ENCODE data around the gene GAB2.

GAB2 gene

DNA sequence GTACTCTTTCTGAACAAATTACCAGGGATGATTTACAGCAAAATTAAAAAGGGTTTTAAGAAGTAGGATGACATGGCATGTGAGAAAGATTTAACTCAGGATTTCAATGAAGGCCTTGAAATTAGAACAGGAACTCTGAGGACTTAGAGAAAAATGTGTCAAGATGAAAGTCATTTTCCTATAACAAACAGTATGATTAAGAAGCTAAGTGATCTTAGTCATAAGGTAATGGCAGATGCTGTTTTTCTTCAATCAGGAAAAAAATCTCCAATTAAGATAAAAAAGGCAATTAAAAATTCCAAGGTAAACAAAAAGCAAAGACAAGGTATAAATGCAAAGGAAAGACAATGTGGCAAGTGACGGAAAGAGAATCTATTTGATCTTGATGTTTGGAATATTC is 73.5 kb downstream of the GAB2 start:
- no peak for DNase-seq (ENCODE audit: low read depth in 2 of 2)

DNA sequence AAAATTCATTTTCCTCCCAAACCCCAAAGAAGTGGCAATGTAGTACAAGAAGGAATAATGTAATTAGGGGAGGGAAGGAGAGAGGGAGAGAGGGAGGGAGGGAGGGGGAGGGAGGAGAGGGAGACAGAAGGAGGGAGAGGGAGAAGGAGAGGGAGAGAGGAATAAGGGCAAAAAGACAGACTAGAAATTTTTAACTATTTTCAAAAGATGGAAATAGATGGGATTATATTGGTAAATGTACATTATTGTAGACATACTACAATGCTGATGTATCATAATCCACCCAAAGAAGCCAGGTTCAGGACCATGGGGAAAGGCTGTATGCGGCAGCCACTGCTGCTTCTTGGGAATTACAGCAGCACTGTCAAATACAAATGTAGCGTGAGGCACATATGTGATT is 74.3 kb downstream of the GAB2 start:
- no peak for DNase-seq (ENCODE audit: low read depth in 2 of 2)

DNA sequence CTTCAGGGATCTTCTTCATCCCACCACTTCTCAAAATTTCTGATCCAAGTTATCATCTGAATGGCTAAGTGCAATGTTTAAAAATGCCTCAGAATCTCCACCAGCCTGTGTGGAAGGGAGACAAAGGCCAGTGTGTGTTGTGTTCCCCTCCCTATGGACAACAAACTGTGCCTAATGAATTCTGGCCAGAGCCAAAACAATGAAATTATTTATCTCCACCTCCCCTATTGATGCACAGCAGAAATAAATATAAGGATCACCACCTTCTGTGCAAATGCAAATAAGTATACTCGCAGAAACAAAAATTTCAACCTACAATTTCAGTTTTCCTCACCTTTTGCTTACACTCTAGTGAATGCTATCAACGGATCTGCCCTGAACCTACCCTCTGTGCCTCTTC is 75.8 kb downstream of the GAB2 start:
- no peak for DNase-seq (ENCODE audit: low read depth in 2 of 2)

DNA sequence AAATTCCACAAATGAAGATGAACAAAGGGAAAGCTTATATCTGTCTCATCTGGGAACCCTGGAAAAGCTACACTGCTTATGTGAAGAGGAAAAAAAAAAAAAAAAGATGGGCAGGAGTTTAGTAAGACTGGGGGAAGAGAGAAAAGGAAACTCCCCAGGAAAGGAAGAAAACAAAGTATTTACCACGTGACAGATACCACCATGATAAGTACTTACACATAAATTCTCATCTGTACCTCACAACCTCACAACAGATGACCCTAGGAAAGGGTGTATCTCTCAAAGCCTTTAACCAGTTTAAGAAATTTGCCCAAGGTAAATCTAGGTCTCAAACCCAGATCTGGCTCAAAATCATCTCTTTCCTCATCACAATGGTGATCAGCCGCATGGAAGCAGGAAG is 77.1 kb downstream of the GAB2 start:
- DNase-seq (ENCODE audit: low read depth in 2 of 2), result no peak

DNA sequence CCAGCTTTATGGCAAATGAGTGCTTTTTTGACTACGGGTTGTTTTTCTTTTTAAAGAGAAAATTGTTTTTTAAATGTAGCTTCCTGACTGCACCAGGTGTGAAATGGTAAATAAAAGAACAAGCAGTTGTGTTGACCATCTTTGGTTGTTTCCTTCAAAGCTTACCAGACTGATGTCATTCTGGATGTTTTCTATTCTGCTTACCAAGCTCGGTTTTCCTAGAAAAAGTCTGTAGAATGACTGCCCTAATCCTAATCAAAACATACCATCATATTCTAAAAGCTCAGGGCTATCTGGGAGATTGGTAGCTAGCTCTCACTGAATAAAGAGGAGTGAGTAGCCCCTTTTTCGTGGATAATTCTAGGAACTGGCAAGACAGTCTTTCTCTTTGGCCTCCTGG is 77.7 kb downstream of the GAB2 start:
- DNase-seq (ENCODE audit: low read depth in 2 of 2), result no peak

DNA sequence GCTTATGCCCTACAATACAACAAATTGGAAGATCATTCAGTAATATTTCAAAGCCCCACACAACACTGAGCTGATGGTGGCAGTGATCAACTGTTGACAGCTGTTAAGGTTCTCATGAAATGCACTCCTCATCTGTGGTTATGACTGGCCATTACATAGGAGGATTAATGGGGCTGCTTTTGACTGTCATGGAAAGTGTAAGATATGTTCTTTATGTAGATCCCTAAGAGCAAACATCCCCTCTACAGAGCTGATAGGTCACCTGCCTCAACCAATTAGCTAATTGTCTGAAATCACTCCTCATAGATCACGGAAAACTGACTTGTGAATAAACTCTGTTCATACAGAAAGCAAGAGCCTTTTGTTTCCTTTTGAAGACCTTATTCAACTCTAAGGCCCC is 78.1 kb downstream of the GAB2 start:
- DNase-seq (ENCODE audit: low read depth in 2 of 2), result no peak

DNA sequence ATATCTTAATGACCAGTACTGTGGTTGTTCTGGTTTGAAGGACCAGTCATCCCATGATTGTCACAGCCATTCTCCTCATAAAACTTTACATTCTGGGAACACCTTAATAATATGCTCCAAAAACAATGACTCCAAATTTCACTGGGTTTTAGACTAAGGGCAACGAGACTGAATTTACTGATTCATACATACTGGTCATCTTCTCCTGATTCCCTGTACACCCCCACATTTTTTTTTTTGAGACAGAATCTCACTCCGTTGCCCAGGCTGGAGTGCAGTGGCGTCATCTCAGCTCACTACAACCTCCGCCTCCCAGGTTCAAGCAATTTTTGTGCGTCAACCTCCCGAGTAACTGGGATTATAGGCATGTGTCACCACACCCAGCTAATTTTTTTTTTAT is 78.9 kb downstream of the GAB2 start:
- DNase-seq (ENCODE audit: low read depth in 2 of 2), result no peak

DNA sequence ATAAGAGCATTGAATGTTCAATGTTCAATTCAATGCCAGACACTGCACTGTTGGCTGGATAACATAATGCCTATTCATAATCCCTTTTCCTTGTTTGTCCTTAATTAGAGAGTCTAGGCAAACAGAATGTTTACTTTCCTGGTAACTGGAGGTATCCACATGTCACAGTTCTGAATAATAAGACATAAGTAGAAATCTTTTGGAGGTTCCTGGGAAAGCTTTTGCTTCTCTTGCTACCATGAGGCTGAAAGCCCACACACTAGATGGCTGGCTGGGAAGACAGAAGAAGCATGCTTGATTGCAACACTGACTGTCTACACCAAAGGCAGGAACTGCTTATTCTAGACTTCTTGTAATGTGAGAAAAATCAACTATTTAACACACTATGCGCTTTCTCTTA is 79.5 kb downstream of the GAB2 start:
- DNase-seq (ENCODE audit: low read depth in 2 of 2), result no peak

DNA sequence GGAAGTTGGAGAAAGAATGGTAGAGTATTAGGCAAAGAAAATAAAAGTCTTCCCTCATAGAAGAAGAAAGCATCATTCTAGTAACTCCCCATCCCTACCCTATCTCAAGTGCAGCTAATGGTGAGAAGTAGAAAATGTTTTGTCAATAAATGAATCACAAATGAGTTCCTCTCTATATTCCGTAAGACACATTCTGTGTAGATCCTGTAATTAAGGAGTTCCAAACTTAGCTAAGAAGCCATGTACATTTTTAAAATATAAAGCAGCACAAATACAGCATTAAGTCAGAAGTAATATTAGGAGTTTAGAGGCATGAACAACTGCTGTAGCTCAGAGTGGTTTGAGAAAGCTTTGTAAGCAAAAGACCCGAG is 80.1 kb downstream of the GAB2 start:
- no peak for DNase-seq (ENCODE audit: low read depth in 2 of 2)

DNA sequence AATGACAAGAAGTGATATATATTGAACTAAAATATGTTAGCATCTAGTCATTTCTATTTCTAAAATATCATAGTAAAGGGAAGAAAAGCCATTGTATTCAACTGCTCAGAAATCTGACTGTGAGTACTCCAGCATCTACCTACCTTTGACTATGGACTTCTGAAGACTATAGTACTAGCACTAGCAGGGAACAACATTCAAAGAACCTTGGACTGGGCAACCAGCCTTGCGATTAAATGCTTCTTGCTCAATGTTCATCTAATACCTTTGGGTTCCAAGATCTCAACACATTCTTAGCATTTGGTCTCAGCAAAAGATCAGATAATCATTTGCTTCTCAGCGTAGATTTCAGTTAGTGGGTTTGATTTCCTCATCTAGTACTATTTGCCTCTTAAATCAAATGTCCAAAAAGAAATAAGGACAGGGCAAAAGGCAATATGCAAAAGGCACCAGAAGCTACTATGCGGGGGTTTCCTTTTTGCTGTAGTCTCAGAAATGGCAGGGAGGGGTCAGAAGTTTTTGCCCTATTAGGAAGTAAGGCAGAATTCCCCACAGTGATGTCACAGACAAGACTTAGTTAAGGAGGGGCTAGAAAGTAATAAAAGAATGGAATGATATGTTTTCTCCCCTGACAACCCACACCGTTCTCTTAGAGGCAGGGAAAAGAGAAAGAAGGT is 80.6 kb downstream of the GAB2 start:
- DNase-seq (ENCODE audit: low read depth in 2 of 2), result no peak

DNA sequence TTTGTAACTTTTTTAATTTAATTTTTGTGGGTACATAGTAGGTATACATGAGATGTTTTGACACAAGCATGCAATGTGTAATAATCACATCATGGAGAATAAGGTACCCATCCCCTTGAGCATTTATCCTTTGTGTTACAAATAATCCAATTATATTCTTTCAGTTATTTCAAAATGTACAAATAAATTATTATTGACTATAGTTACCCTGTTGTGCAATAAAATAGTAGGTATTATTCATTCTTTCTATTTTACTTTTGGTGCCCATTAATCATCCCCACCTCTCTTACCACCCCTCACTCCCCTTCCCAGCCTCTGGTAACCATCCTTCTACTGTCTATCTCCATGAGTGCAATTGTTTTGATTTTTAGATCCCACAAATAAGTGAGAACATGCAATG is 83.5 kb downstream of the GAB2 start:
- DNase-seq (ENCODE audit: low read depth in 2 of 2), result no peak

DNA sequence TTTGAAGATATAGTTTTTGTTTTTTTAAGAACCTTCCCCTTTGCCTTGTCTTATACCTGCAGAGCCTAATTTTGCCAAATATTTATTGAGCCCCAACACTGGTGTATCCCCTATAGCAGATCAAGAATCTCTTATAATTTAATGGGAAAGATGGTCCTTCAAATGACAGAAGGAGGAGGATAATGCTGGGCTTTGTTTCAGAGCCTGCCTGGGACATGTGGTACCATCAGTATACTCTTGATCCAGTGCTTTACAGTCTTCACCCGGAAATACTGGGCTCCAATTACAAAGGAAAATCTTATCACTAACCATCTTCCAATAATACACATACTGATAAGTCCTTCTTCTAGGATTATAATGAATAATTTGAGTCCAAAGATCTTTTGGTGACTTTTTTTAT is 84.7 kb downstream of the GAB2 start:
- DNase-seq (ENCODE audit: low read depth in 2 of 2), result no peak

DNA sequence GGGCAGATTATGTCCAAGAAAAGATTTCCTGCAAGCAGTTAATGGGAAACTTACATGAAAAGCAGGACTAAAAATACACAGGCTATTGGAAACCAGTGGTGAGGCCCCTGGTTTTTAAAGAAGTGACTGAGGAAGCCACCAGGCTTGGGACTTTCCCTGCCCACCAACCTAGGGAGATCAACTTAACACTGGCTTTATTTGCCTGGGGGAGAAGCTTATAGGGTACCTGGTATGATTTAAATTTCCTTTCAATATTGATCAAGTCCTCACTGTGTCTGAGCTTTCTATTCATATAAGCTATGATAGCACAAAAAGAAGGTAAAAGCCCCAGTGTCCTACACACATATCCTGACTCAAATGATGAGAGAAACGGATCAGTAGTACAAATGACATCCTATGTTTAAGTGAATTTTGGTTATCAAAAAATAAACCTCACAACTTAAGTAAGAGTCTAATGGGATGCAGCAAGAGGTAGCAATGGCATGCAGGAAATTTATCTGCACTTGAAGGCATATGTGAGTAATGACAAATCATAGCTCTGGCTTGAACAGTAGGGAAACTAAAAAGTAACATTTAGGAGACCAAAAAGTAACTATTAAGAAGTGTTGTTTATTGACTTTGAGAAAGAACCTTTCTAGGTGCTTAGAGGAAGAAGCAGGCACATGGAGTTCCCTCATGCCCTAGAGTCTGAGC is 85.3 kb downstream of the GAB2 start:
- no peak for DNase-seq (ENCODE audit: low read depth in 2 of 2)

DNA sequence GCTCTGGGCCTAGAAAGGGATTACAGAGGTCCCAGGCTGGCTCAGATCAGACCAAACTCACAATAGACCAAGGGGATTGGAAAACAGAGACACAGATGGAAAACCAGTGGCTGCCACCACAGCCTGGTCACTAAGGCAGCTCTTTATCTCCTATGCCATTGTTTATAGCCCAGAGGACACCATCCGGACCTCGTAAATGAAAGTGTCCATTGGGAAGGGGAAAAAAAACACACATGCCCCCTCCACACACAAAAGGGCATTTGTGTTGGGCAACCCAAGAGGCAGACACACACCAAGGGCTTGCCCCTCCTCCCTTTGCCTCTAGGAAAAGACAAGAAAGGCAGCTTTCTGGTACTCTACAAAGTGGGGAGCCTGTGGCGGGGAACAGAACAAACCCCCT is 85.9 kb downstream of the GAB2 start:
- DNase-seq (ENCODE audit: low read depth in 2 of 2), result no peak

DNA sequence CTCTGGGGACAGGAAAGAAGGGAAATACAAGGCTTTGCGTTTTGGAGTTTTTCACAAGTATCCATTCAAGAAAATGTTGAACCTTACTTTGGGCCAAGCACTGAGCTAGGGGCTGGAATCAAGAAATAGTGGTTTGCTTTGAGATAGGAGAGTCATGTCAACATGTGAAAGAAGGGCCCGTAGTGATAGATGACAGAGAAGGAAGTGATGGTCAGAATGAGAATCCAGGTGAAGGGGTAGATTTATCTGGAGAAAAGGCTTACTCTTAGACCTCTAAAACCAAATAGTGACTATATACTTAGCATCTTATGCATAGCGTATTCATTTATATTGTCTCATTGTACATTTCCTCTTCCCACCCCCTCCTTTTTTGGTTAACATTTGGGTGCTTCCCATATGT is 87.3 kb downstream of the GAB2 start:
- DNase-seq (ENCODE audit: low read depth in 2 of 2), result no peak

DNA sequence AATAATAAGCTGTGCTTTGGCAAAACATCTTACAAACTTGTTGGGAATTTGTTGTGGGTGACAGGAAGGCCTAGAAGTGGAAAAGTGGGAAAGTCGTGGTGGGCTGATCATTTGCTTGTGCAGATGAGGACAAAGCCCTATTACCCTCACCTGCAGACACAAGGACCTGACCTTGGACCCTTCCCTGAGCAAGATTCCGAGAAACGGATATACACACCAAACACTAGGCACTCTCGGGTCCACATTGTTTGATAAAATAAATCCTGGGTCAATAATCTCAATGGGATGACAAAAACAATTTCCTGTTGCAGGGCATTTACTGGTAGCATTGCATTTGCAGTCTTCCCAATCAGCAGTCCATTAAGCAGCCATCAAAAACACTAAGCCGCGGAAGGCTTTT is 89.7 kb downstream of the GAB2 start:
- DNase-seq (ENCODE audit: low read depth in 2 of 2), result no peak

DNA sequence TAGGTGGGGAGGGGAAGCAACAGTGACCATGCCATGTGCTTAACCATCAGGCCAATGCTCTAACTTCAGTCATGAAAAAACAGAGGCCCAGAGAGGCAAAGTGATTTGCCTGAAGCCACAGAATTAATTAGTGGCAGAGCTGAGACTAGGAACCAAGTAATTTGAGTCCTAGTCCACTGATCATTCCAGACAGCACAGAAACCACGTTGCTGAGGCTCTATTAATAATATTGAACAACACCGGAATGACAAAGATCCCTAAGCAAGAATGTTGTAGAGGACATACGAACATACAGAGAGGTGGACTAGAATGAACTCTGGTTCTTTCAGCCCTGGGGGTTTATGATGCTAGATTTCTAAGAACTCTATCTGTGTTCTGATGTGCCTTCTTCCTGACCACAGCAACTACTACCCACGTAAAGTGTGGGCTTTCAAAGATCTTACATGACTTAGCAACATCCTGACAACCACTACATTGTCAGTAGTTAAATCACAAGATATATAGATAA is 92.3 kb downstream of the GAB2 start:
- peak in 1 of 2 donors; percentile 5 for DNase-seq (ENCODE audit: low read depth in 2 of 2)

DNA sequence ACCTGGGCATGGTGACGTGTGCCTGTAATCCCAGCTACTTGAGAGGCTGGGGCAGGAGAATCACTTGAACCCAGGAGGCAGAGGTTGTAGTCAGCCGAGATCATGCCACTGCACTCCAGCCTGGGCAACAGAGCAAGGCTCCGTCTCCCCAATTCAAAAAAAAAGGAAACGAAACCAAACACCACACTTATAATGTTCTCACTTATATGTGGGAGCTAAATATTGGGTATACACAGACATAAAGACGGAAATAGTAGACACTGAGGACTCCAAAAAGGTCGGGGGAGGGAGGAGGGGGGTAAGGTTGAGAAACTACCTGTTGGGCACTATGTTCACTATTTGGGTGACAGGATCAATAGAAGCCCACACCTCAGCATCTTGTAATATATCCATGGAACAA is 94.3 kb downstream of the GAB2 start:
- DNase-seq (ENCODE audit: low read depth in 2 of 2), result no peak

DNA sequence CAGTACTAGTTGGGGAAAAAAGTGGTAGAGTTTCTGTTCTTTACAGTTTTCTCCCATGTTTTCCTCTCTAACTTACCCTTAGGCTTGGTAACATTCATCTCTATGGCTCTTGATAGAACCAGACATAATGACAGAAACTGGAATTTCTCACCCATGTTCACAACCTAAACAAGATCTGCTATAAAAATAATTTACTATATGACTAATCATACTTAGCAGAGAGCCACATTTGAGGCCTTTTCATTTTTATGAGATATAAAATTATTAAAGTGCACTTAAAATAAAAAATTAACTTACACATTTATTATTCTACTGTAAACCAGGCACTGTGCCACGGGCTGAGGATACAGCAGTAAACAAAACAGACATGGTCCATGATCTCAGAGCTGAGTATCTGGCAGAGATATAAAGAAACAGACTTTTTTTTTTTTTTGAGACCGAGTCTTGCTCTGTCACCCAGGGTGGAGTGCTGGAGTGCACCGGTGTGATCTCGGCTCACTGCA is 98.1 kb downstream of the GAB2 start:
- no peak for DNase-seq (ENCODE audit: low read depth in 2 of 2)

DNA sequence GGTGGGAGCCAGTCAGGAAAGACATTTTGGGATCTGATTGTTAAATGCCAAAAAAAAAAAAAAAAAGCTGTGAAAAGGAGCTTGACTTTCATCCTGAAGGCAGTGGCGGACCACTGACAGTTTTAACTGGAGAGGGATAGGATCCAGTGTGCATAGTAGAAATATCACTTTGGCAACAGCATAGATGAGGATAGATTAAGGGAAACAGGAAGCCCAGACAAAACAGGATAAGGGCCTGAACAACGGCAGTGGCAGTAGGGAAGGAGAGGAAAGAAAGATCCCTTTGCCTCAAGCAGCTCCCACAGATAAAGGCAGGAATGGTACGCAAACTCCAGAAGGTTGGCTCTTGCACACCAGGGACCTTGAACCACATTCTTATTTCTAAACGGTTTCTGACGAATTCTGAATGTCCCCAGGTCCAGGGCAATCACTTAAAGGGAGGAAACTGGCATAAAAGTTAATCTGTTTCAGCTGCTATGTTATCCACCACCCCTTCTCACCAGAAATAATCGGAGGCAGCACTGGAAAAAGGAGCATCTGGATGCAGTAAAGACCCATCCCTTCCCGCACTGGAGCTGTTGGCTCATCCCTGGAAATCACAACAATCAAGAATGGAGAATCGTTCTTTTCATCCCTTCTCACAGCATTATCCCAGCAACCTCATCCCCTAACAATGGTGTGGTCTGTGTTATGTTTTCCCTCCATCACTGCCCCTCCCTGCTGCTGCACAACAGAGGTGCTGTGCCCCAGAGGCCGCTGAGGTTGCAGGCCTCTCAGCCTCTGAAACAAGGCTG is 99.1 kb downstream of the GAB2 start:
- no peak for DNase-seq (ENCODE audit: low read depth in 2 of 2)

DNA sequence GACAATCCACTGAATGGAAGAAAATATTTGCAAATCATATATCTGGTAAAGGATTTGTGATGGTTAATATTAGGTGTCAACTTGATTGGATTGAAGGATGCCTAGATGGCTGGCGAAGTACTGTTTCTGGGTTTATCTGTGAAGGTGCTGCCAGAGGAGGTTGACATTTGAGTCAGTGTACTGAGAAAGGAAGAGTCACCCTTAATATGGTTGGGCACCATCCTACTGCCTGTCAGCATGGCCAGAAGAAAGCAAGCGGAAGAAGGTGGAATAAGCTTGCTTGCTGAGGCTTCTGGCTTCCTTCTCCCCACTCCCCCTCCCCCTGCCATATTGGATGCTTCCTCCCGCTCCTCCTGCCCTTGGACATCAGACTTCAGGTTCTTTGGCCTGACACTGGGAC is 101.9 kb downstream of the GAB2 start:
- no peak for DNase-seq (ENCODE audit: low read depth in 2 of 2)

DNA sequence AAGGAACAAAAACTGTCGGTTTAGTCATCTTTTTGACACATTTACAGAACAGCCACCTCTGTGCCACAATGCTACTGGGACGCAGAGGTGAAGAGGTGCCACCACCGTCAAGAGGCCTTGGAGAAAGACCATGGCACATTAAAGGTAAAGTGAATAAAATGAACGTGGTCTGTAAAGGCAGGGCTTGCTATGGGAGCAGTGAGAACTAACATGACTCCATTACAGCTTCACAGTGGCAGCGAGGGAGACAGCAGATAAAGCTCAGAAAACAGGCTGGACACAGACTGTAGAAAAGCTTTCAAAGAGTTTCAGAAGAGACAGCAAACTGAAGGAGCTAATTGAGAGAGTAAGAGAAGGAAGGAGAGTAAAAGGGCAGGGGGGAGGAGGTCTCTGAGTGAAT is 102.9 kb downstream of the GAB2 start:
- DNase-seq (ENCODE audit: low read depth in 2 of 2), result no peak

DNA sequence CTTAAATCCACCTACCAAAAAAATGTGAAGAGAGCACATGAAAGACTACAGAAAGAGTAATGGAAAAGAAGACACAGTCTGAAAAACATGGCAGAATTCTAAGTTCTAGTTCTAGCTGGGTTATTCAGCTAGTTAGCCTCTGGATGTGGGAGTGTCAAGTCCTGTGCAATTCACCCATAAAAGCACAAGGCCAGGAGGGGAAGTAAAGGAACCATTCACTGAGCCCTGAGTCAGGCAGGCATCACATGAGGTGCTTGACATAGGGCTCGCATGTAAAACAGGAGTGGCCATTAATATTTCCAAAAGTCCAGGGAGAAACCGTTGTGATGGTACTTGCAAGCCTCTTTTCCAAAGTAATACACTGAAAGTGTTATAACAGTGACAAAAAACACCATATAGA is 103.7 kb downstream of the GAB2 start:
- no peak for DNase-seq (ENCODE audit: low read depth in 2 of 2)

All from activated CD8-positive, alpha-beta memory T cell treated with anti-CD3 and anti-CD28 coated beads for 4 hours (primary cell).